VCaP (cell line): ENCODE results near the gene BTBD19.

Experiments
- H3K27ac ChIP-seq: fragments of 450-650 bp; 2 replicates; pipeline ENCODE4 v1.5.1; 2017
- TF ChIP-seq, protein P1 (sequence below): fragments of 450-650 bp; conservative IDR thresholded peaks from 2 replicates; pipeline ENCODE4 v1.5.1; 2017; ENCODE audit warnings: mild to moderate bottlenecking, moderate library complexity

The BTBD19 gene

DNA sequence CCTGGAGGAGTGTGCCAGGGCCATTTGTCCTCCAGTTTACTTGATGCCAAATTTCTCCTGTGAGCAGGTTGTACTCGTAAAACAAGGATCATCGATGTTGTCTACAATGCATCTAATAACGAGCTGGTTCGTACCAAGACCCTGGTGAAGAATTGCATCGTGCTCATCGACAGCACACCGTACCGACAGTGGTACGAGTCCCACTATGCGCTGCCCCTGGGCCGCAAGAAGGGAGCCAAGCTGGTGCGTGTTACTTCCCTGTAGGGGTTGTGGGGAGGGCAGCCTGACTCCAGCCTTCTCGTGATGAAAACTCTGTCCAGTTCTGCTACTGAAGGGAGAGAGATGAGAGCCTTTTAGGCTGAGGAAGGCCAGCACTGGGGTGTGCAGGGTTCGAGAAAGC is 30.8 kb upstream of the BTBD19 start:
- peak overlapping the region; percentile 90 for H3K27ac ChIP-seq
- TF ChIP-seq, protein P1, sequence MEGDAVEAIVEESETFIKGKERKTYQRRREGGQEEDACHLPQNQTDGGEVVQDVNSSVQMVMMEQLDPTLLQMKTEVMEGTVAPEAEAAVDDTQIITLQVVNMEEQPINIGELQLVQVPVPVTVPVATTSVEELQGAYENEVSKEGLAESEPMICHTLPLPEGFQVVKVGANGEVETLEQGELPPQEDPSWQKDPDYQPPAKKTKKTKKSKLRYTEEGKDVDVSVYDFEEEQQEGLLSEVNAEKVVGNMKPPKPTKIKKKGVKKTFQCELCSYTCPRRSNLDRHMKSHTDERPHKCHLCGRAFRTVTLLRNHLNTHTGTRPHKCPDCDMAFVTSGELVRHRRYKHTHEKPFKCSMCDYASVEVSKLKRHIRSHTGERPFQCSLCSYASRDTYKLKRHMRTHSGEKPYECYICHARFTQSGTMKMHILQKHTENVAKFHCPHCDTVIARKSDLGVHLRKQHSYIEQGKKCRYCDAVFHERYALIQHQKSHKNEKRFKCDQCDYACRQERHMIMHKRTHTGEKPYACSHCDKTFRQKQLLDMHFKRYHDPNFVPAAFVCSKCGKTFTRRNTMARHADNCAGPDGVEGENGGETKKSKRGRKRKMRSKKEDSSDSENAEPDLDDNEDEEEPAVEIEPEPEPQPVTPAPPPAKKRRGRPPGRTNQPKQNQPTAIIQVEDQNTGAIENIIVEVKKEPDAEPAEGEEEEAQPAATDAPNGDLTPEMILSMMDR: no peak

DNA sequence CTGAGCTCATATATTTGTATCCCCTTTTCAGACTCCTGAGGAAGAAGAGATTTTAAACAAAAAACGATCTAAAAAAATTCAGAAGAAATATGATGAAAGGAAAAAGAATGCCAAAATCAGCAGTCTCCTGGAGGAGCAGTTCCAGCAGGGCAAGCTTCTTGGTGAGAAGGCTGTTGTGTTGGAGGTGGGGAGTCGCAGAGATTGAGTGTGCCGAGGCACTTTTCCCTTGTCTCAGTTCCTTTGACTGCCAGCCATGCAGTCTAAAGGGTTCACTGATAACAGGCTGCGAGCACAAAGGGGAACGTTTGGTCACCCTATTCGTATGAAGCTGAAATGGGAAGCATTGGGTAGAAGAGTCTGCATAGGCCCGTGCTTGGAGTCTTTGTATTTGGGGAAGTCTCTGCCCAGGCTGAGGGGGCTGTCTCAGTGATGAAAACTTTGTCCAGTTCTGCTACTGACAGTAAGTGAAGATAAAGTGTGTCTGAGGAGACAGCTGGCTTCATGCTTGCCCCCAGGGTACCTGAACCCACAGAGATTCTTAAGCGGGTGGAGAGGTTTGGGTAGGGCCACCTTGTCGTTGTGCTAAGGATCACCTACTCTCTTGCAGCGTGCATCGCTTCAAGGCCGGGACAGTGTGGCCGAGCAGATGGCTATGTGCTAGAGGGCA is 30.2 kb upstream of the BTBD19 start:
- H3K27ac ChIP-seq: peak overlapping the region; percentile 90
- TF ChIP-seq, protein P1: no peak

DNA sequence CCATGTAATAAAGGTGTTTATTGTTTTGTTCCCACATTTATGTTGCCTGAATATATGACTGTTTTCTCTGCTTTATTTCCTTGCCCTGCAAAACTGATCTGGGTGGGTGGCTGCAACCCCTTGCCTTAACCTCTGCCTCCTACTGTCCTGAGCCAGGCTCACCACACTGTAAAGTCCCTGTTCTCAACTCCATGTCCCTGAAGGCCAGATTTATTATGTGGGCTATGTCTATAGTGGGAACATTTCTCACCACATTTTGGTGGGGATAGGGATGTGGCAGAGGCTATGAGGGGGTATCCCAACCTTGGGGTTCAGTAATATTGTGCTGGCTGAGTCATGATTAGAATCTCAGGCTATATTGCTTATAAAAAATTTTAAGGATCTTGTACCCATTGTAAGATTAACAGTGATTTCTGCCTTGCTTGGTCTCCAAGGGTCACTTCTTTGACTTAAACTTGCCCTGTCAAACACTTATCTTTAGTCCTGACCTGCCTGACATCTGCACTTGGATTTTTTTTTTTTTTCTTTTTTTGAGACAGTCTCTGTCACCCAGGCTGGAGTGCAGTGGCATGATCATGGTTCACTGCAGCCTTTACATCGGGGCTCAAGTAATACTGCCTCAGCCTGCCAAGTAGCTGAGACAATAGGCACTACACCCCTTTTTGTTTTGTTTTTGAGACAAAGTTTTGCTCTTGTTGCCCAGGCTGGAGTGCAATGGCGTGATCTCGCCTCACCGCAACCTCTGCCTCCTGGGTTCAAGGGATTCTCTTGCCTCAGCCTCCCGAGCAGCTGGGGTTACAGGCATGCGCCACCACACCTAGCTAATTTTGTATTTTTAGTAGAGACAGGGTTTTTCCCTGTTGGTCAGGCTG is 29.4 kb upstream of the BTBD19 start:
- peak overlapping the region; percentile 90; the same call in 1 of the 2 replicates for H3K27ac ChIP-seq
- TF ChIP-seq, protein P1: no peak

DNA sequence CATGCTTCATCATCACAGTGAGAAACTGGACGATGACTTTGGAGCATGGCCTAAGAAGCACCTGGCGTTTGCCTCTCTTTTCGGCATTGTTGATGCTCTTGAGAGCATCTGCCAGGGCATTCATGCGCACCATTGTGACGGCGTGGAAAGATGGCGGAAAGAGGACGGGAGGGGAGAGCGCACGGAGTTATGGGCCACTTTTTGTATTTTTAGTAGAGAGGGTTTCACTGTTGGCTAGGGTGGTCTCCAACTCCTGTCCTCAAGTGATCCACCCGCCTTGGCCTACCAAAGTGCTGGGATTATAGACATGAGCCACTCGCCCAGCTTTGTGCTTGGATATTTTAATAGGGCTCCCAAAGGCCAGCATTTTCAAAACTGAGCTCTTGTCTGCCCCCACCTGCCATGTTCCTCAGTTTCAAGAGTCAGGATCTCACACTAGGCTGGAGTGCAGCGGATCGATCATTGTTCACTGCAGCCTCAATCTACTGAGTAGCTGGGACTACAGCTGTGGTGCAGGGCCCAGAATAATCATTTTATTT is 27.7 kb upstream of the BTBD19 start:
- H3K27ac ChIP-seq: no peak overlapping the region
- TF ChIP-seq, protein P1: no peak

DNA sequence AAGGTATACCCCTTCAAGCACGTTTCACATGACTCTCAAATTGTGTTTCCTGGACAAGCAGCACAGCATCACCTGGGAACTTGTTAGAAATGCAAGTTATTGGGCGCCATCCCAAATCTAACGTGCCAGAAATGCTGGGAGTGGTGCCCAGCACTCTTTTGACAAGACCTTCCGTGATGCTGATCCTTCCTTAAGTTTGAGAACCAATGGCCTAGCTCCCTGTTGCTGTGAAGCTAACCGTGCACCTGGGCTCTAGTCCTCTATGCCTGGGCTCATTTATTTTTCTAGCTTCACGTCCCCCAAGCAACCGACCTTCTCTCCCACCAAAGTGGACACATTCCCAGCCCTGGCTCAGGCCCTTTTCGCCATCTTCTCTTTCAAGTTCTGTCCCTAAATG is 24.6 kb upstream of the BTBD19 start:
- H3K27ac ChIP-seq: no peak overlapping the region
- TF ChIP-seq, protein P1: no peak

DNA sequence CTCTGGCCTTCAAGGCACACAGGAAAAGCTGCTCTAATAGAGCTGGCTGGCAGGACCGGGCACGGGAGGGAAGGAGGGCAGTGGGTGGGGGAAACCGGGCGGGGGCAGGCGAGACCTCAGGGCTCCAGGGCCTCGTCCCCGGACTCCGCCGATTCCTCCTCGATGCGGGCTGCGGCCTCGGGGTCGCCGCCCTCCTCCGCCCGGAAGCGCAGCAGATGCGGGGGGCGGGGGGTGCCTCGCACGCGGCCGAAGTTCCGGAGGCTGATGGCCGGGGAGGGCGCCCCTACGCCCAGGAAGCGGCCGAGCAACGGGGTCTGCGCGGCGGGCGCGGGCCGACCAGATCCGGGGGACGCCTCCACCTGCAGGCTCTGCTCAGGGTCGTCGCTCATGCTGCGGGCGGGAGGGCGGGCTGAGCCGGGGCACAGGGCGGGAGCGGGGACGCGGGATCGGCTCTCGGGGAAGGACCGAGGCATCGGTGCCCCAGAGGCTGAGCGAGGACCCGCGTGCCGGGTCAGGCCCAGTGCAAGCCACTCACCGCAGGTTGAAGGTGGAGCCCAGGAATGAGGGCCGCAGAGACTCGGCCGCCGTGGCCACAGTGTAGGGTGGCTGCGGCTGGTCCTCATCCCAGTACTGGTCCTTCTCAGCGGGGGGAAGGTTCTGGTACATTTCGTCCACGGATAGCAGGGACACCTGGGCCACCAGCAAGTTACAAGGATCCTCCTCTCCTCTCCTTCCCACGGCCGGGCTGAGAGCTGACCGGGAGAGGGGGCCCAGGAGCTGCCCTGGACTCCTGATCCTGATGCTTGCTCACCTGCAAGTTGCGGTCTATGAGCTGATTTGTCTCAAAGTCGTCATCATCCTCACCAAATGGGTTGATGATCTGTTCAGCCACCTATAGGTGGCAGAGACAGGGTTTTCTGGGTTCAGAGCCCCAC is 24.0 kb upstream of the BTBD19 start:
- TF ChIP-seq, protein P1: no peak
- H3K27ac ChIP-seq: no peak overlapping the region
